ENCODE measurements around the gene ARHGAP15. TPM values are rescaled to one million over a fixed set of nuclear protein-coding genes. Genes with fewer than 3 reads are reported as not detected.

ARHGAP15 gene
- total RNA-seq, 1 experiment from 2014 or later = 0.42 TPM

DNA sequence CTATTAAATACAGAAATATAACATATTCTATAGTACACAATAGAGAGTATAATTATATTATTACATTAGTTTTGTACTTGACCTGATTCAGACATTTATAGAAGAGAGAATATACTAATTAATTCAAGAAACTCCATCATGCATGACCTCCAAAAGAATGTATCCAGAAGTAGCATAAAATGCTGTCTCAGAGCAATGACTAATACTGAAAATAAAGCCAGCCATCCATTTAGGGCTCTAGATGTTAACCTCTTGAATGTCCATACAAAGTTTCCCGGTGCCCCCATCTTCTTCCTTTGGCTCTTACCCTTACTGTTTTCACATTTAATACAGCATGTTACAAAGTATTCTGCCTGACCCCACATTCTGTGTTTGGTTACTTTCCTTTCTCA is 102.0 kb downstream of the ARHGAP15 start:
- H3K27ac ChIP-seq (ENCODE audit: low read depth, low read length) = no peak overlapping the region
- no peaks in the 10 kb centered on the region for H3K4me1 ChIP-seq (ENCODE audit: control insufficient read depth in 1 of 2, insufficient read depth in 2 of 2, low read length in 2 of 2)
- no peaks in the 10 kb centered on the region for H3K36me3 ChIP-seq (ENCODE audit: control insufficient read depth in 1 of 2, insufficient read depth in 2 of 2, low read length in 2 of 2)
- no peaks in the 10 kb centered on the region for H3K79me2 ChIP-seq (ENCODE audit: insufficient read depth, low read length)
- H3K9ac ChIP-seq (ENCODE audit: low read length) = no peak overlapping the region
- ChIA-PET RAD21 (ENCODE audit: low non-redundant PET in 1 of 2, low total read pairs in 2 of 2, uncharacterized antibody in 2 of 2, unreplicated experiment in 2 of 2) (no interaction called here), CTCF (interaction anchor here (1.0 kb wide), 1 partner anchor 28 kb away, joined by 4 read pairs; no protein-coding TSS in a partner anchor), POLR2A (no interaction called here)
- H3K4me3 ChIP-seq (replicated peaks in 1 of 2; ENCODE audit: low read depth in 1 of 2, low read length in 2 of 2) = no peak overlapping the region
- BruUV-seq (replicated peaks) = no TSS peak
- DNase-seq (ENCODE audit: low read depth, low spot score) (no peak), ATAC-seq (no peak)
- no peaks in the 10 kb centered on the region for H3K9me3 ChIP-seq (ENCODE audit: control insufficient read depth in 1 of 2, insufficient read depth in 1 of 2, low read depth in 1 of 2, low read length in 2 of 2)
- no peak overlapping the region for H2AFZ ChIP-seq (ENCODE audit: low read depth, low read length, poor library complexity, severe bottlenecking)
- intact Hi-C loops (cut with micrococcal nuclease) = no loop called here
- peaks cover 5% of the 10 kb centered on the region; the same call in 1 of the 2 replicates for H3K27me3 ChIP-seq (ENCODE audit: insufficient read depth, low read length)
- no peak for TF ChIP-seq ZNF274 (IDR thresholded peaks at IDR 0.05; ENCODE audit: low read depth, low read length)
- no peaks in the 10 kb centered on the region for H3K9me2 ChIP-seq (ENCODE audit: insufficient read depth)
- no peak overlapping the region for H3K4me2 ChIP-seq (ENCODE audit: low read length)
- H4K20me1 ChIP-seq (ENCODE audit: insufficient read depth) = no peaks in the 10 kb centered on the region

- POLR2A ChIA-PET = no interaction called here
- no peak for DNase-seq (ENCODE audit: low read depth, low spot score)
- CTCF ChIA-PET = no interaction called here
- Histone ChIP-seq H4K20me1 (ENCODE audit: insufficient read depth) (no peaks in the 10 kb centered on the region), H3K4me2 (ENCODE audit: low read length) (no peak overlapping the region), H2AFZ (ENCODE audit: low read depth, low read length, poor library complexity, severe bottlenecking) (no peak overlapping the region), H3K79me2 (ENCODE audit: insufficient read depth, low read length) (no peaks in the 10 kb centered on the region), H3K9me3 (ENCODE audit: control insufficient read depth in 1 of 2, insufficient read depth in 1 of 2, low read depth in 1 of 2, low read length in 2 of 2) (no peaks in the 10 kb centered on the region), H3K9ac (ENCODE audit: low read length) (no peak overlapping the region), H3K4me1 (ENCODE audit: control insufficient read depth in 1 of 2, insufficient read depth in 2 of 2, low read length in 2 of 2) (no peaks in the 10 kb centered on the region), H3K4me3 (replicated peaks in 1 of 2; ENCODE audit: low read depth in 1 of 2, low read length in 2 of 2) (no peak overlapping the region), H3K9me2 (ENCODE audit: insufficient read depth) (no peaks in the 10 kb centered on the region), H3K36me3 (ENCODE audit: control insufficient read depth in 1 of 2, insufficient read depth in 2 of 2, low read length in 2 of 2) (no peaks in the 10 kb centered on the region), H3K27me3 (ENCODE audit: insufficient read depth, low read length) (peaks cover 10% of the 10 kb centered on the region), H3K27ac (ENCODE audit: low read depth, low read length) (no peak overlapping the region)
- TF ChIP-seq EGR1 (IDR thresholded peaks at IDR 0.05; ENCODE audit: low read depth) = no peak
- ATAC-seq = no peak
- intact Hi-C loops (cut with micrococcal nuclease) = no loop called here
- BruUV-seq (replicated peaks) = no TSS peak
- RAD21 ChIA-PET (ENCODE audit: low non-redundant PET in 1 of 2, low total read pairs in 2 of 2, uncharacterized antibody in 2 of 2, unreplicated experiment in 2 of 2) = no interaction called here
Measured at GRCh38 chr2:143237146-143237777, 108.0 kb downstream of the ARHGAP15 start.
